T-helper 1 cell treated with Interleukin-12 subunit alpha and Interleukin-12 subunit beta and Interleukin-4 antibody, amounts not matched to agents 30 μg/mL and 1 μg/mL, for 36 hours (primary cell): Measurements from ENCODE around the gene C16orf92.

Experiments
- H3K27ac Mint-ChIP-seq: one replicate; pipeline ENCODE4 v1.8.0; 2021; ENCODE audit warnings: mild to moderate bottlenecking, mixed read lengths
- H3K27me3 Mint-ChIP-seq: one replicate; pipeline ENCODE4 v1.8.0; 2021; ENCODE audit warnings: low read depth, mixed read lengths
- H3K36me3 Mint-ChIP-seq: one replicate; pipeline ENCODE4 v1.8.0; 2021; ENCODE audit warnings: low read depth, mixed read lengths
- H3K4me1 Mint-ChIP-seq: one replicate; pipeline ENCODE4 v1.8.0; 2021; ENCODE audit warnings: low read depth, mixed read lengths
- H3K4me3 Mint-ChIP-seq: one replicate; pipeline ENCODE4 v1.8.0; 2021; ENCODE audit warnings: mild to moderate bottlenecking, moderate library complexity, mixed read lengths
- H3K9me3 Mint-ChIP-seq: one replicate; pipeline ENCODE4 v1.8.0; 2021; ENCODE audit warnings: mixed read lengths

C16orf92 gene

GRCh38 chr16:29985271-29985811, 37.7 kb upstream of the C16orf92 start:
- no peak overlapping the region for H3K4me3 Mint-ChIP-seq
- no peaks in the 10 kb centered on the region for H3K9me3 Mint-ChIP-seq
- H3K36me3 Mint-ChIP-seq, result peaks cover 43% of the 10 kb centered on the region
- no peaks in the 10 kb centered on the region for H3K4me1 Mint-ChIP-seq
- no peak overlapping the region for H3K27ac Mint-ChIP-seq
- H3K27me3 Mint-ChIP-seq, result no peaks in the 10 kb centered on the region

DNA sequence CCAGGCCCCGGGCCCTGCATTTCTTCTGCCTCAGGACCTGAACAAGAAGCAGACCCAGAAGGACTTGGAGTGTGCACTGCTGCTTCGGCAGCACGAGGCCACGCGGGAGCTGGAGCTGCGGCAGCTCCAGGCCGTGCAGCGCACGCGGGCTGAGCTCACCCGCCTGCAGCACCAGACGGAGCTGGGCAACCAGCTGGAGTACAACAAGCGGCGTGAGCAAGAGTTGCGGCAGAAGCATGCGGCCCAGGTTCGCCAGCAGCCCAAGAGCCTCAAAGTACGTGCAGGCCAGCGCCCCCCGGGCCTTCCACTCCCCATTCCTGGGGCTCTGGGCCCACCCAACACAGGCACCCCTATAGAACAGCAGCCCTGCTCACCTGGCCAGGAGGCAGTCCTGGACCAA, 36.8 kb upstream of the C16orf92 start:
- no peaks in the 10 kb centered on the region for H3K4me1 Mint-ChIP-seq
- H3K27me3 Mint-ChIP-seq, result no peaks in the 10 kb centered on the region
- no peak overlapping the region for H3K27ac Mint-ChIP-seq
- H3K9me3 Mint-ChIP-seq, result no peaks in the 10 kb centered on the region
- no peak overlapping the region for H3K4me3 Mint-ChIP-seq
- H3K36me3 Mint-ChIP-seq, result peaks cover 40% of the 10 kb centered on the region

DNA sequence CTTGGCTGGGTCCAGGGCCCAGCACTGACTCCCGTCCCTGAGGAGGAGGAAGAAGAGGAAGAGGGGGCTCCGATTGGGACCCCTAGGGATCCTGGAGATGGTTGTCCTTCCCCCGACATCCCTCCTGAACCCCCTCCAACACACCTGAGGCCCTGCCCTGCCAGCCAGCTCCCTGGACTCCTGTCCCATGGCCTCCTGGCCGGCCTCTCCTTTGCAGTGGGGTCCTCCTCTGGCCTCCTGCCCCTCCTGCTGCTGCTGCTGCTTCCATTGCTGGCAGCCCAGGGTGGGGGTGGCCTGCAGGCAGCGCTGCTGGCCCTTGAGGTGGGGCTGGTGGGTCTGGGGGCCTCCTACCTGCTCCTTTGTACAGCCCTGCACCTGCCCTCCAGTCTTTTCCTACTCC, 36.1 kb upstream of the C16orf92 start:
- Mint-ChIP-seq H3K27ac (no peak overlapping the region), H3K36me3 (peaks cover 41% of the 10 kb centered on the region), H3K4me3 (no peak overlapping the region), H3K27me3 (no peaks in the 10 kb centered on the region), H3K4me1 (no peaks in the 10 kb centered on the region), H3K9me3 (no peaks in the 10 kb centered on the region)

GRCh38 chr16:29987371-29988085, 35.5 kb upstream of the C16orf92 start:
- Mint-ChIP-seq H3K4me1 (no peaks in the 10 kb centered on the region), H3K27ac (no peak overlapping the region), H3K36me3 (peaks cover 40% of the 10 kb centered on the region), H3K4me3 (no peak overlapping the region), H3K9me3 (no peaks in the 10 kb centered on the region), H3K27me3 (no peaks in the 10 kb centered on the region)

DNA sequence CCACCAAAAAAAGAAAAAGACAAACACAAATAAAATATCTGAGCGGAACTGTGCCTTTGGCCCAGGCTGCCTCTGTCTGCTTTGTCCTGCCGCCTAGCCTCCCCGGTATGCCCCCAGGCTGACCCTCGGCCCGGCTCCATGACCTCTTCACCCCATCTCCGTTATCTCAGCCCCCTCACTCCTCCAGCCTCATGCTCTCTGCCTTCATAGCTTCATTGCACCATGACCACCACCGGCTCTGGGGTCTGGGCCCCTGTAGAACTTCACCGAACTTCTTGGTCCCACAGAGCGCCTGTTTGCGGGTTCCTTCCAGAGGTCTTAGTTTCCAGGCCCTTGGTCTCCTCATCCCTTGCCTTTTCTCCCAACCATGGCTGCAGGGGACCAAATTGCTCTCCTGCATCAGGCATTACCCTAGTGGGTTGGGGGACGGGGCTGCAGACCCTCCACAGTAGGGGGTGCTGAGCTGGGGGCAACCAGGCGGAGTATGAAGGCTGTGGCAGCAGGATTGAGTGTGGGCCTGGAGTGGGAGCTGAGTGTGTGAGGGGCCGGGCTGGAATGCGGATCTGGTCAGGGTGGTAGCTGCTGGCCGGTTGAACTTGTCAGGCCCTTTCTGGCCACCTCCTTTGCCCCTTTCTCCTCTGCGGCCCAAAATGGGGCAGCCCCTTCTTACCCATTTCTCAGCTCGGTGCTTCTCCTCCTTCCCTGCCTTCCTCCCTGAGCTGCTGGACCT, 34.5 kb upstream of the C16orf92 start:
- Mint-ChIP-seq H3K36me3 (peaks cover 37% of the 10 kb centered on the region), H3K4me3 (no peak overlapping the region), H3K27me3 (no peaks in the 10 kb centered on the region), H3K27ac (no peak overlapping the region), H3K9me3 (no peaks in the 10 kb centered on the region), H3K4me1 (no peaks in the 10 kb centered on the region)

- H3K27ac Mint-ChIP-seq, result no peak overlapping the region
- H3K36me3 Mint-ChIP-seq, result peaks cover 37% of the 10 kb centered on the region
- no peak overlapping the region for H3K4me3 Mint-ChIP-seq
- no peaks in the 10 kb centered on the region for H3K27me3 Mint-ChIP-seq
- H3K9me3 Mint-ChIP-seq, result no peaks in the 10 kb centered on the region
- peaks cover 6% of the 10 kb centered on the region for H3K4me1 Mint-ChIP-seq
These were observed 33.7 kb upstream of the C16orf92 start for GRCh38 chr16:29989111-29989858.

- Mint-ChIP-seq H3K36me3 (peaks cover 40% of the 10 kb centered on the region), H3K4me1 (peaks cover 13% of the 10 kb centered on the region), H3K9me3 (no peaks in the 10 kb centered on the region), H3K27me3 (no peaks in the 10 kb centered on the region), H3K27ac (no peak overlapping the region), H3K4me3 (no peak overlapping the region)
These were observed 33.0 kb upstream of the C16orf92 start for GRCh38 chr16:29990034-29990433.

GRCh38 chr16:29990883-29991570, 32.0 kb upstream of the C16orf92 start:
- Mint-ChIP-seq H3K4me3 (no peak overlapping the region), H3K27ac (no peak overlapping the region), H3K9me3 (no peaks in the 10 kb centered on the region), H3K27me3 (no peaks in the 10 kb centered on the region), H3K4me1 (peaks cover 13% of the 10 kb centered on the region), H3K36me3 (peaks cover 34% of the 10 kb centered on the region)

DNA sequence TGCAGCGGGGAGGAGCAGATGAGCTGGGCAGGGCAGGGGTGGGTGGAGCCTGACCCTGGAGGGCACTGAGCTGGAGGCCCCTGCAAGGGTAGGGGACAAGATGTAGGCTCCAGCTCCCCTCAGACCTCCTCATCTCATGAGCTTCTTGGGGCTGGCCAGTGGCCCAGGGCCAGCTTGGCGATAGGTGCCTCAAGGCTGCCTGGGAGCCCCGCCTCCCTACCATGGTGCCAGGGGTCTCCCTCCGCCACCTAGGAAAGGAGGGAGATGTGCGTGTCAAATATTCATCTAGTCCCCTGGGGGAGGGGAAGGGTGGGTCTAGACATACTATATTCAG, 31.5 kb upstream of the C16orf92 start:
- Mint-ChIP-seq H3K9me3 (no peaks in the 10 kb centered on the region), H3K36me3 (peaks cover 33% of the 10 kb centered on the region)

DNA sequence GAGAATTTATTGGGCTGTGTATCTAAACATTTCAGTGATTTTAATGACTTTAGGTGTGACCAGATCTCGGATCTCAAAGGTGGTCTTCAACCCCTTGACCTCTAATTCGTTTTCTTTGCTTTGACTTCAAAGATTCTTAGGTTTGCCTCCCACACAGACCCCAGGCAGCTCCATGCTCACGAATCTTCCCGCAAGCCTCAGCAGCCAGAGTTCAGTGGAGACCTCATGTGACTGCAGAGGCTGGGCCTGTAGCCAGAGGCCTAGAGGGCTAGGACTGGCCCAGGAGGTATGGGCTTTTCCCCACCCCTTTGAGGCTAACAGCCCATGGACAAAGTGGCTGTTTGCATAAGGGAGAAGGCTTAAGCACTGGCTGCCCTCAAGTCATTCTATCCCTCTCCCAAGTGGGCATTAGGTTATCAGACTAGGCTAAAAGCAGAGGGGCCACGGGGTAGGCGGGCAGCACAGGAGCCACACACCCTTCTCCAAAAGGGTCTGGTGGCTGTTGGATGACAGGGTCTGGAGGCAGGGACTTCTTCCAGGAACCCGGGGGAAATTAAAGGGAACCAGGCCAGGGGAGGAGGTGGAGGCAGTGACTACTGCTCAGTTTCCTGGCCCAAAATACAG, 30.5 kb upstream of the C16orf92 start:
- Mint-ChIP-seq H3K9me3 (no peaks in the 10 kb centered on the region), H3K4me1 (peaks cover 18% of the 10 kb centered on the region), H3K27ac (peak overlapping the region; percentile 57), H3K27me3 (no peaks in the 10 kb centered on the region), H3K4me3 (peak overlapping the region; percentile 28), H3K36me3 (peaks cover 34% of the 10 kb centered on the region)

More for the DNA sequence above, 31.5 kb upstream of the C16orf92 start:
- H3K27ac Mint-ChIP-seq, result no peak overlapping the region
- H3K4me1 Mint-ChIP-seq, result peaks cover 13% of the 10 kb centered on the region
- H3K4me3 Mint-ChIP-seq, result no peak overlapping the region
- H3K27me3 Mint-ChIP-seq, result no peaks in the 10 kb centered on the region

DNA sequence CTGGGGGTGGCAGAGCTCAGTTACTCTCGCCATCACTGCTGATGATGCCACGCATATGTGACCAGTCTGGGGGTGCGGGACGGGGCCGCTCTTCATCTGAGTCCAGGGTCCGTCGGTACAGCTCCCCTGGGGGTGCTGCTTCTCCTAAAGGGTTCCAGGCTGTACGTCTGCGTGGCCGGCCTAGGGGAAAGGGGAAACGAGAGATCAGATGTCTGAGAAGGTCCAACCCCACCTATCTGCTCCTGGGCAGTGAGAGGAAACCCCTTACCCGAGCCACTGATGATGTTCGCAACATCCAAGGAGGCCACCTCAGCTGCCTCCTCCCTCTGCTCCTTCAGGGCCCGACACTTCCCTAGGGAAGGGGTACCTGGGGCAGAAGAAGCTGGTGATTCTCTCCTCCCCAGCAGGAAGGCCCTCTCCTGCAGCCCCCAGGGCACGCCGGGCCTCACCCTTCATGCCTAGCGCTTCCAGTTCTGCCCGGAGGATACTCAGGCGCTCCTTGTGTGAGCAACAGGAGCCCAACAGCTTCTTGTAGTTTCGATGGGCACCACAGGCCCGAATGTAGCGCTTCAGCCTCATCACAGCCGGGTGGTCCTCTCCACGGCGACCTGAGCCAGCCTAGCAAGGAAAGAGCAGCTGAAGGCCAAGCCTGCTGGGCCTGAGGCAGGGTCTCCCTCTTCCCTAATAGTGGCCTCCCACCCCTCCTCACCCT, 29.7 kb upstream of the C16orf92 start:
- H3K27me3 Mint-ChIP-seq, result no peaks in the 10 kb centered on the region
- no peak overlapping the region for H3K27ac Mint-ChIP-seq
- H3K4me1 Mint-ChIP-seq, result peaks cover 21% of the 10 kb centered on the region
- peaks cover 29% of the 10 kb centered on the region for H3K36me3 Mint-ChIP-seq
- H3K9me3 Mint-ChIP-seq, result no peaks in the 10 kb centered on the region
- H3K4me3 Mint-ChIP-seq, result peak overlapping the region; percentile 99

- Mint-ChIP-seq H3K27ac (peak overlapping the region; percentile 98), H3K4me3 (peak overlapping the region; percentile 99), H3K36me3 (peaks cover 28% of the 10 kb centered on the region), H3K9me3 (no peaks in the 10 kb centered on the region), H3K4me1 (peaks cover 23% of the 10 kb centered on the region), H3K27me3 (no peaks in the 10 kb centered on the region)
These were observed 28.9 kb upstream of the C16orf92 start for GRCh38 chr16:29993903-29994599.
